GM23248 (cell line): ENCODE measurements around the gene GLMP.

Experiments
- EZH2 ChIP-seq: fragments of 200-600 bp; sonication (generic); IDR thresholded peaks from 2 replicates; pipeline ENCODE4 v1.6.1; 2018; ENCODE audit warnings: antibody characterized with exemption, mild to moderate bottlenecking; ENCODE audit not compliant: insufficient read depth, poor library complexity, severe bottlenecking
- EZH2phosphoT487 ChIP-seq: fragments of 200-600 bp; sonication (generic); IDR thresholded peaks from 2 replicates; pipeline ENCODE4 v1.6.1; 2018; ENCODE audit warnings: antibody characterized with exemption, moderate library complexity, mild to moderate bottlenecking, low read depth; ENCODE audit not compliant: insufficient read depth

- TF ChIP-seq EZH2, result no peak
- TF ChIP-seq EZH2phosphoT487, result no peak
Observed at GRCh38 chr1:156258859-156259258, 36.6 kb downstream of the GLMP start.
